Measurements from ENCODE around the gene CRY2.
A peak's percentile ranks its signal among the peaks of the same experiment; 100 is the strongest.

Gene CRY2

DNA sequence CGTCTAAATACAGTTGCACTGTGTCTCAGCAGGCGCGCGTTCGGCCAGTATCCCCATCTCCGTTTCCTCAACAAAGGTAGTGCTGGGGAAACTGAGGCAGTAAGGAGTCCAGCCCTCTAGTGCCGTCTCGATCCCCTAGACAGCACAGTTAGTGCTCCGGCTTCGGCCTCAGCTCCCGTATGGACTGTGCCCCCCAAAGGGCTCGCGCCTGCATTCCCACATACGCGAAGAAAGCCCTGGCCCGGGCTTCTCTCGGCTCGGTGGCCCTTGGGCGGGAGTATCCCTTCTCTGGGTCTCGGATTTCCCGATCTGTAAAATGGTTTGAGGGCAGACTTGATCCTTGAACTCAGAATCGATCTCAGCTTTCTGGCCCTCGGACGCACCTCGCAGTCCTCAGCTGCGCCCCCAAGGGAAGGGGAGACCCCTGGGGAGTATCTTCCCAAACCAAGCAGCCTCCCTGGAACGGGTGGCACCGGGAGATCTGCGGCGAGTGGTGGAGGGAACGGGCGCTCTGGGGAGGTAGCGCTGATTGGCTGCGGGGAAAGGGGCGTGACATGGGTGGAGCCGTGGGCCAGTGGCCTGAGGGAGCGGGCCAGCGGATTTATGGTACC lies 71.2 kb downstream of the CRY2 start:
- Histone ChIP-seq H3K9me3 (replicated peaks; ENCODE audit: low read length) (no peaks in the 10 kb centered on the region), H3K36me3 (ENCODE audit: insufficient read depth, low read length) (peaks cover 21% of the 10 kb centered on the region), H3K4me2 (ENCODE audit: low read length) (peak overlapping the region; percentile 99), H3K4me3 (ENCODE audit: low read length) (peak overlapping the region; percentile 94), H3K27me3 (ENCODE audit: control insufficient read depth, insufficient read depth, low read length) (peaks cover 12% of the 10 kb centered on the region), H3K9ac (ENCODE audit: low read depth, low read length) (peak overlapping the region; percentile 97), H3K4me1 (ENCODE audit: control insufficient read depth, insufficient read depth, low read length) (peaks cover 7% of the 10 kb centered on the region)

DNA sequence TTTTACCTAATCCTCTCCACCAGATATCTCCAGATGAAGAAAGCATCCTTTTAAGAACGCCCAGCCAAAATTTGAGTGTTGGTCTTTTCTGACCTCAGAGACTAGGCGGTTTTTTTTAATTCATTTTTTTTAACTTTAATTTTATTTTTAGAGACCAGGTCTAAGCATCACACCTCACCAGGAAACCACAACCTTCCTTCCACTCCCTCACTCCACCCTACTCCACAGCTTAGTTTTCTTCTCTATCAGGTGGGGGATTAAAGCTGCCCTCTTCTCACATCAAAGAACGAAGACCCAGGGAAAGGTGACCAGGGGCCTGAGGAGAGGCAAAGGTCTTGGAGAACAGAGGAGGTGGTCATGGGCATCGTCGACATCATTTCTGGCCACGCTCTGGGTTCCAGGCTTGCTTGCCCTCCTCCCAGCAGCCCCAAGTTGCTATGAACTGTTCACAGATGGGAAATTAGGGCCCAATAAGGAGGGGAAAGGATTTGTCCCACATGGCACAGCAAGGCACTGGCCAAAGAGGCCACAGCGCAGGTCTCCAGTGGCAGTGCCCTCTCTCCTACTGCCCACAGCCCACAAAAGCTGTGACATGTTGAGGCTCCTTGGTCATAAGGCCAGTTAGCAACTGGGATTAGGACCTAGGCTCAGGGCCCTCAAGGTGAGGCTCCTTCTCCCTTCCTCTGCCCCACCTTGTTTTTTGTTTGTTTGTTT lies 71.8 kb downstream of the CRY2 start:
- Histone ChIP-seq H3K4me3 (ENCODE audit: low read length) (peak overlapping the region; percentile 94), H3K9ac (ENCODE audit: low read depth, low read length) (no peak overlapping the region), H3K27me3 (ENCODE audit: control insufficient read depth, insufficient read depth, low read length) (peaks cover 16% of the 10 kb centered on the region), H3K4me2 (ENCODE audit: low read length) (peak overlapping the region; percentile 99), H3K4me1 (ENCODE audit: control insufficient read depth, insufficient read depth, low read length) (peaks cover 7% of the 10 kb centered on the region), H3K9me3 (replicated peaks; ENCODE audit: low read length) (no peaks in the 10 kb centered on the region), H3K36me3 (ENCODE audit: insufficient read depth, low read length) (peaks cover 14% of the 10 kb centered on the region)

DNA sequence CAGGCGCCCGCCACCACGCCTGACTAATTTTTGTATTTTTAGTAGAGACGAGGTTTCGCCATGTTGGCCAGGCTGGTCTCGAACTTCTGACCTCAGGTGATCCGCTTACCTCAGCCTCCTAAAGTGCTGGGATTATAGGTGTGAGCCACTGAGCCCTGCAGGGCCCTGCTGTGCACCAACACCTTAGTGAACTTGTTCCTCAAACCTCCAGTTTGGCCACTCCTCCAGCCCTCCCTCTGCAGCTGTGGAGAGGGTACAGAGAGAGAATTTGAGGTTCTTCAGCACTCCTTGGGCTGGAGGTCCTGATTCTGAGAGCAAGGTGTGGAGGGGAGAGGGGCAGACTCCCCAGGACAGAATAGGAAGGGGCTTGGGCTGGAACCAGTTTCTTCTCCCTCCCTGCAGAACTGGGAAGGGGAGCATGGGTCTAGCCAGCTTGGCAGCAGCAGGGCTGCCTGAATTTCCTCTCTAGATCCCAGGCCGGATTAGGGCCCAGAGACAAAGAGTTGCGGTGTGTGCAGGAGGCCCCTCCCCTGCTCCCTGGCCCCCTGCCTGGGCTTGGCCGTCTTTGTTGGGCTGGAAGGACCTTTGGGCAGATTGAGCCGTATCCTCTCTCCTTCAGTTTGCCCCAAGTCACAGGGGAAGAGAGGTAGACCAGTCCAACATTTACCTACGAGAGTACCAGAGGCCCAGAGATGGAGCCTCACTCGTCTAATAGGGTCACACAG lies 72.7 kb downstream of the CRY2 start:
- Histone ChIP-seq H3K36me3 (ENCODE audit: insufficient read depth, low read length) (peaks cover 5% of the 10 kb centered on the region), H3K27me3 (ENCODE audit: control insufficient read depth, insufficient read depth, low read length) (peaks cover 24% of the 10 kb centered on the region), H3K4me3 (ENCODE audit: low read length) (no peak overlapping the region), H3K9me3 (replicated peaks; ENCODE audit: low read length) (no peaks in the 10 kb centered on the region), H3K4me1 (ENCODE audit: control insufficient read depth, insufficient read depth, low read length) (peaks cover 7% of the 10 kb centered on the region), H3K9ac (ENCODE audit: low read depth, low read length) (no peak overlapping the region), H3K4me2 (ENCODE audit: low read length) (no peak overlapping the region)

DNA sequence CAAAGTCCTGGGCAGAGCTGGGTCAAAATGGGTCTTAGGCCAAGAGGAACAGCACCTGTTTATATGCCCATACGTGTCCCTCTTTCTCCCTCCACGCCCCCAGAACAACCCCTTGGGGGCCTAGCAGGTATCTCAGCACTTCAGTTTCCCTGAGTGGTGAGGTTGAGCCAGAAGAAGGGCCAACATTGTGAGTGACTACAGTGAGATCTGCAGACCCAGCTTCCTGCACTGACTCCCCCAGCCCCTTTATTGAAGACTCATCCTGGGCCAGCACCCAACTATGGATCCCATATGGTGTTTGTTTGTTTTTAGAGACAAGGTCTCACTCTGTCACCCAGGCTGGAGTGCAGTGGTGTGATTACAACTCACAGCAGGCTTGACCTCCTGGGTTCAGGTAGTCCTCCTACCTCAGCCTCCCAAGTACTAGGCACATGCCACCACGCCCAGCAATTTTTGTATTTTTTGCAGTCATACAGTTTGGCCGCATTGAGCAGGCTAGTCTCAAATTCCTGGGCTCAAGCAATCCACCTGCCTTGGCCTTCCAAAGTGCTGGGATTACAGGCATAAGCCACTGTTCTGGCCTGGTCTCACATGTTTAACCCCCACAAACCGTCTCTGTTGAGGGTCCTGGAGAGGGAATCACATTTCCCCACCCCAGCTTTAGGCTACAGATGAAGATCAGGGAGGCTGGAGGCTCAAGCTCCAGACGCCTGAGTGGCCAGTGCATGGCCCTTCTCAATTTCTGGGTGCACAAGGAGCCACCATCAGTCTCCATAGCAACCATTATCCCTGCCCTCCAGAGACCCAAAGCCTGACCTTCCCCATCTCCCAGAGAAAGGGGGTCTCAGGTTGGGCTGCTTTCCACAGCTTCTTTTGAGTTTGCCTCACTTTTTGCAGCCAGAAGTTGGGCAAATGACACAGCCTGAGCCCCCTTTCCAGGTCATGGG lies 73.5 kb downstream of the CRY2 start:
- Histone ChIP-seq H3K9ac (ENCODE audit: low read depth, low read length) (no peak overlapping the region), H3K36me3 (ENCODE audit: insufficient read depth, low read length) (no peaks in the 10 kb centered on the region), H3K4me1 (ENCODE audit: control insufficient read depth, insufficient read depth, low read length) (peaks cover 7% of the 10 kb centered on the region), H3K27me3 (ENCODE audit: control insufficient read depth, insufficient read depth, low read length) (peaks cover 26% of the 10 kb centered on the region), H3K4me3 (ENCODE audit: low read length) (no peak overlapping the region), H3K4me2 (ENCODE audit: low read length) (no peak overlapping the region), H3K9me3 (replicated peaks; ENCODE audit: low read length) (no peaks in the 10 kb centered on the region)

DNA sequence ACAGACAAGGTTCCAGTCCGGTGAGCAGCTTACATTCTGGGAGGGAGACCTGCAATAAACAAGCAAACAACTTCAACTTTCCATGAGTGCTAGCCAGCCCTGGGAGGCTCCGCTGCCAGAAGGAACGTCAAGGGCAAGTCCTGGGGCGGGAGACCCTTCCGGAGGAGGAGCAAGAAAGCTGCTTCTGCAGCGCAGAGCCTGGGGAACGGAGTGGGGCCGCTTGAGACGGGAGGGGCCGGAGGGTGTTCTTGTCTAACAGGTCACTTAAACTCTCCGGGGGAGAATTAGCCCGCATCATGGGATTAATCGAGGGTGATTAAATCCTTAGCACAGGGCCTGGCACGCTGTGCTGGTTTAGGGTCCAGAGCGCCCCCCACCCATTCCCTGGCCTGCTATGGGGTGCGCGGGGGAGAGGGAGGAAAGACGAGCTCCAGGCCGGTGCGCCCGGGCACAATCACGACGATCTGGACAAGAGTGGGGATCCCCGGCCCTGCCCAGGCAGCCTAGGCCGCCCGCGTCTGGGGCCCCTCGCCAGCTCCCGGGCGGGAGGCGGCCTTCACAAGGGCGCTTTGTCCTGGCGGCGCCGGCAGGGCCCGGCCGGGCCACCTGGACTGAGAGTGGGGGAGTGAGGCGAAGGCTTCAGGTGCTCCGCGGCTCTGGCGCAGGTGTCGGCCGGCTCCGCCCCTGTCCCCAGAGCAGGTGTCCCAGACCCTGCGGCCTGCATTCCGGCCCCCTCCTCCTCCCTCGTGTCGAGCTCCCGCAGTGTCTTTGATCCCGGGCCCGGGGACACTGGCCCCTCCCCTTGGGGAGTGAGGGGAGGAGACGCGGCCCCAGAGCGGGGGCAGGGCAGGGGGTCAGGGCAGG lies 74.5 kb downstream of the CRY2 start:
- Histone ChIP-seq H3K4me3 (ENCODE audit: low read length) (no peak overlapping the region), H3K9me3 (replicated peaks; ENCODE audit: low read length) (no peaks in the 10 kb centered on the region), H3K27me3 (ENCODE audit: control insufficient read depth, insufficient read depth, low read length) (peaks cover 26% of the 10 kb centered on the region), H3K4me2 (ENCODE audit: low read length) (no peak overlapping the region), H3K4me1 (ENCODE audit: control insufficient read depth, insufficient read depth, low read length) (peaks cover 6% of the 10 kb centered on the region), H3K36me3 (ENCODE audit: insufficient read depth, low read length) (no peaks in the 10 kb centered on the region), H3K9ac (ENCODE audit: low read depth, low read length) (no peak overlapping the region)

DNA sequence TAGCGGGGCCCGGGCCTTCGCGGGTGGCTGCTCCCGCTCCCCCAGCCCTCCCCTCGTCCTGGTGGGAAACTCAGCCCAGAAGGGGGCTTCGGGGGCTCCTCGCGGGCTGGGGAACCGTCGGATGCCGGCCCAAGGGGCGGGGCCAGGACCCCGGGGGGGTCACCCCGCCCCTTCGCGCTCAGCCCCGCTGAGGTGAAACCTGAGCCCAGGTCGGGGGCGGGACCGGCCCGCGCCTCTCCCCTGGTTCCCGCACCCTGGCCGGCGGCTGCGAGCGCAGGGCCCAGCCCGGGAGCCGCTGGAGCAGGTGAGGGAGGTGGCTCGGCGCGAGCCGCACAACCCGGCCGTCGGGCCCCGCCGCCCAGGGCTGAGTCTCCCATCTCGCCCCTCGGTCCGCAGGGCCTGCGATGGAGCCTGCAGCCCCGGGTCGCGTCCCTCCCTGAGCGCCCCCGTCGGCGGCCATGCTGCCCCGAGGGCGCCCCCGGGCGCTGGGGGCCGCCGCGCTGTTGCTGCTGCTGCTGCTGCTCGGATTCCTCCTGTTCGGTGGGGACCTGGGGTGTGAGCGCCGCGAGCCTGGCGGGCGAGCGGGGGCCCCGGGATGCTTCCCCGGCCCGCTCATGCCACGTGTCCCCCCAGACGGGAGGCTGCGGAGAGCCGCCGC lies 75.3 kb downstream of the CRY2 start, which contains the start of gene LARGE2:
LARGE2 (plus strand) TSS at position 232 of the 658 bp plus-strand sequence; CDS start at position 459, 227 bp downstream.
- H3K36me3 ChIP-seq (ENCODE audit: insufficient read depth, low read length): no peaks in the 10 kb centered on the region
- no peaks in the 10 kb centered on the region for H3K9me3 ChIP-seq (replicated peaks; ENCODE audit: low read length)
- H3K9ac ChIP-seq (ENCODE audit: low read depth, low read length): no peak within 1 kb of the TSS
- H3K4me2 ChIP-seq (ENCODE audit: low read length): peak within 1 kb of the TSS; percentile 29
- H3K4me3 ChIP-seq (ENCODE audit: low read length): no peak within 1 kb of the TSS
- H3K27me3 ChIP-seq (ENCODE audit: control insufficient read depth, insufficient read depth, low read length): peaks cover 26% of the 10 kb centered on the region
- peaks cover 2% of the 10 kb centered on the region for H3K4me1 ChIP-seq (ENCODE audit: control insufficient read depth, insufficient read depth, low read length)

DNA sequence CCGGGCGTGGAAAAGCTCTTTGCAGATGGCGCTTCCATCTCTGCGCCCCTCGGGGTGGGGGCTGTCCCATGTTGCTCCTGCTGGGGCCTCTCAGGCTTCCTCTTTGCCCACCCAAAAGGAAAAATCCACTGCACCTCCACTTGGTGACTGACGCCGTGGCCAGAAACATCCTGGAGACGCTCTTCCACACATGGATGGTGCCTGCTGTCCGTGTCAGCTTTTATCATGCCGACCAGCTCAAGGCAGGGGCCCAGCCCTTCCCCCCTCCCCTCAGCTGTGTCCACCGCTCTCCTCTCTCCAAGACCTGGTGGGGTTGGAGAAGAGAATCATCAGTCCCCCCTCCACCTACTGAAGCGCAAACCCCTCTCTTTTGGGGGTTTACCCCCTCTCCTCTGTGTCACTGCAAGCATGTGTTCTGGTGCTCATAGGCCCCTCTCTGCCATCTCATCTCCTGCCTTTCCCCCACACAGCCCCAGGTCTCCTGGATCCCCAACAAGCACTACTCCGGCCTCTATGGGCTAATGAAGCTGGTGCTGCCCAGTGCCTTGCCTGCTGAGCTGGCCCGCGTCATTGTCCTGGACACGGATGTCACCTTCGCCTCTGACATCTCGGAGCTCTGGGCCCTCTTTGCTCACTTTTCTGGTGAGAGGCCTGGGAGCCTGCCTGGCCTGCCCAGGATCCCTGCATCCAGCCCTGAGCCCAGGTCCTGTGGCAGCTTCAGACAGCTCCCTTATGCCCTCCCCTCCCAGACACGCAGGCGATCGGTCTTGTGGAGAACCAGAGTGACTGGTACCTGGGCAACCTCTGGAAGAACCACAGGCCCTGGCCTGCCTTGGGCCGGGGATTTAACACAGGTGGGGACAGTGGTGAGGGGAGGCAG lies 77.0 kb downstream of the CRY2 start:
- H3K27me3 ChIP-seq (ENCODE audit: control insufficient read depth, insufficient read depth, low read length): peaks cover 26% of the 10 kb centered on the region
- H3K4me3 ChIP-seq (ENCODE audit: low read length): no peak overlapping the region
- H3K4me2 ChIP-seq (ENCODE audit: low read length): no peak overlapping the region
- H3K36me3 ChIP-seq (ENCODE audit: insufficient read depth, low read length): no peaks in the 10 kb centered on the region
- H3K4me1 ChIP-seq (ENCODE audit: control insufficient read depth, insufficient read depth, low read length): peaks cover 2% of the 10 kb centered on the region
- no peak overlapping the region for H3K9ac ChIP-seq (ENCODE audit: low read depth, low read length)
- H3K9me3 ChIP-seq (replicated peaks; ENCODE audit: low read length): no peaks in the 10 kb centered on the region

DNA sequence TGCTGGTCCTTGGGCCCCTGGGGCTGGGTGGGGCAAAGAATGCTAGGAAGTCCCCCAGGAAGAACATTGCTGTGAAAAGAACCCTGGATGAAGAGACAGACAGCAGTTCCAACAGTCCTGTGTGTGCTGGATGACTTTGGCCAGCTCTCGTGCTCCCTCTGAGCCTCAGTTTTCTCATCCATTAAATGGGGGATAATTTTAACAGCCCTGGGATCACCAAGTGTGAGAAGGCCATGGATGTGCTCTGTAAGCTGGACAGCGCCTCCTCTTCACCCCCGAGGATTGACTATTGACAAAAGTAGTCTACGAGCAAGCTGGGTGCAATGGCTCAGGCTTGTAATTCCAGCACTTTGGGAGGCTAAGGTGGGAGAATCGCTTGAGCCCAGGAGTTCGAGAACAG lies 77.7 kb downstream of the CRY2 start:
- H3K4me1 ChIP-seq (ENCODE audit: control insufficient read depth, insufficient read depth, low read length): peaks cover 7% of the 10 kb centered on the region
- H3K36me3 ChIP-seq (ENCODE audit: insufficient read depth, low read length): no peaks in the 10 kb centered on the region

DNA sequence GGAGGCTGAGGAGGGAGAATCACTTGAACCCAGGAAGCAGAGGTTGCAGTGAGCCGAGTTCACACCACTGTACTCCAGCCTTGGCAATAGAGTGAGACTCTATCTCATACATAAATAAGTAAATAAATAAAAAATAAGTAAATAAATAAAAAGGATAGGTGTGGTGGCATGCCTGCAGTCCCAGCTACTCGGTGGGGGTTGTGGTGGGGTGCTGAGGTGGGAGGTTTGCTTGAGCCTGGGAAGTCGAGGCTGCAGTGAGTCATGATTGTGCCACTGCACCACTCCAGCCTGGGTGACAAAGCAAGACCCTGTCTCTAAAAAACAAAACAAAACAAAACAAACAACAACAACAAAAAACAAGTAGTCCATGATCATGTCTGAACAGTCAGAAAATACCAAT lies 78.3 kb downstream of the CRY2 start:
- Histone ChIP-seq H3K9me3 (replicated peaks; ENCODE audit: low read length) (no peaks in the 10 kb centered on the region), H3K4me1 (ENCODE audit: control insufficient read depth, insufficient read depth, low read length) (peaks cover 11% of the 10 kb centered on the region), H3K36me3 (ENCODE audit: insufficient read depth, low read length) (no peaks in the 10 kb centered on the region), H3K27me3 (ENCODE audit: control insufficient read depth, insufficient read depth, low read length) (peaks cover 26% of the 10 kb centered on the region), H3K4me3 (ENCODE audit: low read length) (no peak overlapping the region), H3K4me2 (ENCODE audit: low read length) (no peak overlapping the region), H3K9ac (ENCODE audit: low read depth, low read length) (no peak overlapping the region)

More for the DNA sequence above, 77.7 kb downstream of the CRY2 start:
- H3K27me3 ChIP-seq (ENCODE audit: control insufficient read depth, insufficient read depth, low read length): peaks cover 26% of the 10 kb centered on the region
- no peaks in the 10 kb centered on the region for H3K9me3 ChIP-seq (replicated peaks; ENCODE audit: low read length)
- no peak overlapping the region for H3K4me2 ChIP-seq (ENCODE audit: low read length)
- no peak overlapping the region for H3K9ac ChIP-seq (ENCODE audit: low read depth, low read length)
- H3K4me3 ChIP-seq (ENCODE audit: low read length): no peak overlapping the region
